ENCODE results near the gene DTD1. TPM values are rescaled to one million over a fixed set of nuclear protein-coding genes. Genes with fewer than 3 reads are reported as not detected.

The DTD1 gene
- polyA plus RNA-seq, 3 donors from 2014 or later: 47.4 to 68.3 (median 66.6) TPM

DNA sequence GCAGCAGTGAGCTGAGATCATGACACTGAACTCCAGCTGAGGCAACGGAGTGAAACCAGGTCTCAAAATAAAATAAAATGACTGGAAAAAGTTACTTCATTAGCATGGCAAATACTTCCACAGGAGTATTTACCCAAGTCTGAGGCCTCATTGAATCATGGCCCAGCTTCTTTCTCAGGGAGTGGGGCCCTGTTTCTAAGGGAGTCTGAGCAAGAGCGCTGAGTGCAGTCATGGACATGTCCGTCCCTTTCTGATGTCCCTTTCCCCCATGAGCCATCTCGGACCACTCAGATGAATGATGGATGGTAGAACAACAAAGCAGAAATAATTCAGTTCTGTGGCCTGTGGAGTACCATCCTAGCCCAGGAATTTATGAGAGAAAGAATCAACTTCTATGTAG, 7.8 kb upstream of the DTD1 start:
- H3K4me1 Mint-ChIP-seq: no peaks in the 10 kb centered on the region
- no peak for DNase-seq
- no peak overlapping the region for H3K27ac Mint-ChIP-seq
- H3K4me3 Mint-ChIP-seq: no peak overlapping the region
- no peaks in the 10 kb centered on the region for H3K36me3 Mint-ChIP-seq
- no peaks in the 10 kb centered on the region for H3K27me3 Mint-ChIP-seq (ENCODE audit: low read depth in 3 of 3)
- no peaks in the 10 kb centered on the region for H3K9me3 Mint-ChIP-seq

GRCh38 chr20:18585134-18585533, 2.7 kb upstream of the DTD1 start:
- Mint-ChIP-seq H3K9me3 (no peaks in the 10 kb centered on the region), H3K36me3 (no peaks in the 10 kb centered on the region), H3K4me3 (no peak overlapping the region), H3K27ac (no peak overlapping the region), H3K27me3 (ENCODE audit: low read depth in 3 of 3) (peaks cover 0 to 3% (median 0%) of the 10 kb centered on the region in 3 donors), H3K4me1 (peaks cover 21 to 29% of the 10 kb centered on the region in 2 donors)
- DNase-seq: no peak

DNA sequence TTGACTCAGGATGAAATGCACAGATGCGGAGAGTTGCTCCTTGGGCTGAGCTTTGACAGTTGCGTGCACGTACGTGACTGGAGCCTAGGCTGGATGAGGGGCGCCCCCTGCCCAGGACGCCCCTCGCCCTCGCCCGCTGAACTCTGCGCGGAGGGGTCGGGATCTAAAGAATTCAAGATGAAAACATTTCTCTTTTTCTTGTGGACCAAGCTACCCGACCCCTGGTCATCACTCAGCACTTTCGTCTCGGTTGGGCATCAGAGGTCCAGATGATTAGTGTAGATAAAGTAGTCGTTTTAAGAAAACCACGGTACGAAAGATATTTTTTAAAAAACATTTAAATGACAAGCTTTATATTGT, 700 bp downstream of the DTD1 start:
- DNase-seq: no peak
- Mint-ChIP-seq H3K27ac (peak overlapping the region; percentile 70 to 91 (median 86)), H3K27me3 (ENCODE audit: low read depth in 3 of 3) (peaks cover 0 to 3% (median 0%) of the 10 kb centered on the region in 3 donors), H3K4me1 (peaks cover 24 to 36% of the 10 kb centered on the region in 2 donors), H3K9me3 (no peaks in the 10 kb centered on the region), H3K36me3 (no peaks in the 10 kb centered on the region), H3K4me3 (peak overlapping the region; percentile 86 to 92 (median 91))

- Mint-ChIP-seq H3K4me3 (peak overlapping the region in 4 of 5 donors; percentile 68 to 92 (median 88)), H3K9me3 (no peaks in the 10 kb centered on the region), H3K4me1 (peaks cover 24 to 36% of the 10 kb centered on the region in 2 donors), H3K27ac (peak overlapping the region; percentile 57 to 88 (median 78)), H3K36me3 (peaks cover 0 to 4% (median 0%) of the 10 kb centered on the region in 3 donors), H3K27me3 (ENCODE audit: low read depth in 3 of 3) (peaks cover 0 to 3% (median 0%) of the 10 kb centered on the region in 3 donors)
- DNase-seq: no peak
These were observed 2.3 kb downstream of the DTD1 start for GRCh38 chr20:18589941-18590674.

DNA sequence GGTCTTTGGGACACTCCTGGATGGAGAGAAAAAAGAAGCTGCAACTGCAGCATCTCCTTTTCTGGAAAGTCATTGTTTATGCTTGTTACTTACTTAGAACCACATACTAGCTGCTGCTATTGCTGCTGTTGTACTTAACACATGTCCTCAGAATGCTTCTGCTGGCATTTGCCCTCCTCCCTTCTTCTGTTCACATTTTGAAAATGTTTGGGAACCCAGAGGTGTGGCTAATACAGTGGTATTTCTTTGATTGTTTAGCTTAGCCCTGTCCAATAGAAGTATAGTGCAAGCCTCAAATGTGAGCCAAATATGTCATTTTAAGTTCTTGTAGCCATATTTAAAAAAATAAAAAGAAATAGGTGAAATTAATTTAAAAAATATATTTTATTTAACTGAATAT, 8.4 kb downstream of the DTD1 start:
- no peak overlapping the region for H3K4me3 Mint-ChIP-seq

GRCh38 chr20:18609741-18610140, 21.9 kb downstream of the DTD1 start:
- H3K36me3 Mint-ChIP-seq: peaks cover 0 to 11% (median 5%) of the 10 kb centered on the region in 3 donors
- no peaks in the 10 kb centered on the region for H3K27me3 Mint-ChIP-seq (ENCODE audit: low read depth in 3 of 3)
- no peaks in the 10 kb centered on the region for H3K4me1 Mint-ChIP-seq
- DNase-seq: no peak
- H3K4me3 Mint-ChIP-seq: no peak overlapping the region
- H3K27ac Mint-ChIP-seq: no peak overlapping the region
- peaks cover 0 to 1% (median 0%) of the 10 kb centered on the region in 6 donors for H3K9me3 Mint-ChIP-seq

More for the DNA sequence above, 8.4 kb downstream of the DTD1 start:
- peaks cover 14 to 32% (median 17%) of the 10 kb centered on the region in 3 donors for H3K36me3 Mint-ChIP-seq
- DNase-seq: no peak
- no peaks in the 10 kb centered on the region for H3K9me3 Mint-ChIP-seq
- no peak overlapping the region for H3K27ac Mint-ChIP-seq
- H3K27me3 Mint-ChIP-seq (ENCODE audit: low read depth in 3 of 3): no peaks in the 10 kb centered on the region
- no peaks in the 10 kb centered on the region for H3K4me1 Mint-ChIP-seq

DNA sequence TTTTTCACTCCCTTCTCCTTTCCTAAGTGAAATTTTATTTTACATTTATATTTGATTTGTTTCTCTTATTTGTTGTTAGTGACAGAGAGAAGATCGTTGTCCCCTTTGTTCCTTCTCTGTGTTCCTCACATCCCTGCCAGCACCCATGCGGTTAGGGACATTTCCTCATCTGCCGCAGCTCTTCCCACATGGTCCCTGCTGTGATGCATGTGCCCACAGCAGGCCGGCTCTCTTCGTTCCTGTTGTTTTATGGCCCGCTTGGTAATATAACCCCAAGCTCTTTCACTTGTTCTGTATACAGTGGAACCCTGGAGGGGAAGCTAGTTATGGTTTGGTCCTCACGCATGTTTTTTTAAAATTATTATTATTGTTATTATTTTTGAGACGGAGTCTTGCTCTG, 23.6 kb downstream of the DTD1 start:
- Mint-ChIP-seq H3K4me1 (no peaks in the 10 kb centered on the region), H3K27me3 (ENCODE audit: low read depth in 3 of 3) (no peaks in the 10 kb centered on the region), H3K4me3 (no peak overlapping the region), H3K36me3 (peaks cover 0 to 11% (median 5%) of the 10 kb centered on the region in 3 donors), H3K9me3 (peaks cover 0 to 1% (median 0%) of the 10 kb centered on the region in 6 donors), H3K27ac (no peak overlapping the region)
- no peak for DNase-seq

GRCh38 chr20:18613553-18613952, 25.7 kb downstream of the DTD1 start:
- Mint-ChIP-seq H3K9me3 (peaks cover 0 to 1% (median 0%) of the 10 kb centered on the region in 6 donors), H3K36me3 (peaks cover 0 to 15% (median 5%) of the 10 kb centered on the region in 3 donors), H3K4me3 (no peak overlapping the region), H3K27me3 (ENCODE audit: low read depth in 3 of 3) (peaks cover 0 to 1% (median 0%) of the 10 kb centered on the region in 3 donors), H3K27ac (no peak overlapping the region), H3K4me1 (no peaks in the 10 kb centered on the region)
- DNase-seq: no peak

GRCh38 chr20:18614244-18614643, 26.4 kb downstream of the DTD1 start:
- Mint-ChIP-seq H3K27ac (no peak overlapping the region), H3K36me3 (peaks cover 0 to 15% (median 5%) of the 10 kb centered on the region in 3 donors), H3K27me3 (ENCODE audit: low read depth in 3 of 3) (peaks cover 0 to 1% (median 0%) of the 10 kb centered on the region in 3 donors), H3K9me3 (peaks cover 0 to 1% (median 0%) of the 10 kb centered on the region in 6 donors), H3K4me1 (no peaks in the 10 kb centered on the region), H3K4me3 (no peak overlapping the region)
- no peak for DNase-seq

DNA sequence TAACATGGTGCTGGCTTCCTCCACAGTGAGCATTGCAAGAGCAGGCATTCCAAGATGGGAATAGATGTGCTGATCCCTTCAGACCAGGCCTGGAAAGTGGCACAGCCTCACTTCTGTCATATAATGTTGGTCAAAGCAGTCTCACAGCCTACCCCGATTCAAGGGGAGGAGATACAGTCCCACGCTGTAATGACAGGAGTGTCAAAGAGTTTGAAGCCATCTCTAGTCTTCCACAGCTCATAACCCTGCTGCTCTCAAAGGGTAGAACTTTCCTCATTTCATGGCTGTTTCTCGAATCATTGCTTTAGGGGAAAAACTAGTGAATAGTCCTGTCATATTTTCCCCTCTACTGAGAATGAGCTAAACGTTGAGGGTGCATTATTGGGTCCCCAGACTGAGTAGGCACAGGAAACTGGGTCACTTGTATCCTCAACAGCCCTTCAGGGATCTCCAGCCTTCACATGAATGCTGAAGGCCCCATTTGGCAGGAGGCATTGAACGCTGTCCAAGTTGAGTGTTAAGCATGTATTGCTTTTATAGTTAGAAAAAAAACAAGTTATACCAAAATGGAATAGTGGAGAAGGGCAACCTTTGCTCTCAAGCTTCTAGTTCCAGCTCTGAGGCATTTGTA, 27.3 kb downstream of the DTD1 start:
- peaks cover 0 to 15% (median 5%) of the 10 kb centered on the region in 3 donors for H3K36me3 Mint-ChIP-seq
- no peak for DNase-seq
- peak overlapping the region in 1 of 6 donors; percentile 10 for H3K27ac Mint-ChIP-seq
- no peaks in the 10 kb centered on the region for H3K4me1 Mint-ChIP-seq
- no peak overlapping the region for H3K4me3 Mint-ChIP-seq
- H3K9me3 Mint-ChIP-seq: peaks cover 0 to 1% (median 0%) of the 10 kb centered on the region in 6 donors
- H3K27me3 Mint-ChIP-seq (ENCODE audit: low read depth in 3 of 3): peaks cover 0 to 1% (median 0%) of the 10 kb centered on the region in 3 donors

GRCh38 chr20:18621004-18621403, 33.1 kb downstream of the DTD1 start:
- H3K27me3 Mint-ChIP-seq (ENCODE audit: low read depth in 3 of 3): peaks cover 0 to 3% (median 2%) of the 10 kb centered on the region in 3 donors
- peaks cover 0 to 5% (median 4%) of the 10 kb centered on the region in 3 donors for H3K36me3 Mint-ChIP-seq
- H3K4me1 Mint-ChIP-seq: no peaks in the 10 kb centered on the region
- H3K9me3 Mint-ChIP-seq: no peaks in the 10 kb centered on the region
- H3K27ac Mint-ChIP-seq: no peak overlapping the region
- DNase-seq: no peak
- no peak overlapping the region for H3K4me3 Mint-ChIP-seq

DNA sequence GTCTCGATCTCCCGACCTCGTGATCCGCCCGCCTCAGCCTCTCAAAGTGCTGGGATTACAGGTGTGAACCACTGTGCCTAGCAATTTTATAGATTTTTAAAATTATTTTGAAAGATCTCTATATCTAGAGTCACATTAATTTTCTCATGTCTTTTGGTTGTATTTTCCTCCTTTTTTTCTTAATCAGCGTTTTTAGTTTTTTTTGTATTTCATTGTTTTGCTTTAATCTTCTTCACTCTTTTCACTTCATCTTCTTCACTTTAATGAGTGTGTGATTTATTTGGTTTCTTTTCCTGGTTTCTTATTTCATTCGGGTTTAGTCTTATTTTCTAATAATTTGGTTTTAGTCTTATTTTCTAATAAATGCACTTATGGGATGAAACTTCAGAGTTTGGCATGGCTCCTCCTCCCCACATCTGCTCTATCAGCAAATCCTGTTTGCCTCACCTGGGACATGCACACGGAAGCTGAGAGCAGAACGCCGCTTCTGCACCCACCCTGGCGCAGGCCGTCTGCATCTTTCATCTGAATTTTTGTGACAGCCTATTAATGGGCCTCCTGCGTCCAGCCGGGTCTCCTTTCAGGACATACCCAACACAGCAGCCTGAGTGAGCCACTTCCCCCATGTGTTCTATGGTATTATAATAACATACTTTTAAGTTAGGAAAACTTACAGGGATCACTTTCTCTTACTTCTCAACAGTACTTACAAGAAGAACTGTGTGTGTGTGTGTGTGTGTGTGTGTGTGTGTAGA, 35.5 kb downstream of the DTD1 start:
- Mint-ChIP-seq H3K4me3 (no peak overlapping the region), H3K4me1 (no peaks in the 10 kb centered on the region), H3K27ac (peak overlapping the region in 1 of 6 donors; percentile 26), H3K9me3 (no peaks in the 10 kb centered on the region), H3K27me3 (ENCODE audit: low read depth in 3 of 3) (peaks cover 0 to 2% (median 2%) of the 10 kb centered on the region in 3 donors), H3K36me3 (peaks cover 0 to 8% (median 0%) of the 10 kb centered on the region in 3 donors)
- no peak for DNase-seq

GRCh38 chr20:18624948-18625347, 37.1 kb downstream of the DTD1 start:
- no peak for DNase-seq
- no peak overlapping the region for H3K4me3 Mint-ChIP-seq
- H3K27ac Mint-ChIP-seq: no peak overlapping the region
- H3K27me3 Mint-ChIP-seq (ENCODE audit: low read depth in 3 of 3): peaks cover 0 to 2% (median 2%) of the 10 kb centered on the region in 3 donors
- no peaks in the 10 kb centered on the region for H3K4me1 Mint-ChIP-seq
- H3K36me3 Mint-ChIP-seq: peaks cover 0 to 8% (median 3%) of the 10 kb centered on the region in 3 donors
- H3K9me3 Mint-ChIP-seq: no peaks in the 10 kb centered on the region
